22Rv1 (cell line): ENCODE results near the gene EXOC3.

Source experiments
- CTCF ChIP-seq: fragments of 450-650 bp; IDR thresholded peaks from 2 replicates; pipeline ENCODE4 v1.5.1; 2017; ENCODE audit warnings: mild to moderate bottlenecking
- ZFX ChIP-seq: fragments of 450-650 bp; IDR thresholded peaks from 2 replicates; pipeline ENCODE4 v1.6.1; 2017; ENCODE audit warnings: antibody characterized with exemption, borderline replicate concordance

- TF ChIP-seq CTCF: no peak
- no peak for TF ChIP-seq ZFX
Observed at GRCh38 chr5:445591-445990, 2.6 kb downstream of the EXOC3 start.
